Measurements from ENCODE around the gene CARMIL1.

Gene CARMIL1

DNA sequence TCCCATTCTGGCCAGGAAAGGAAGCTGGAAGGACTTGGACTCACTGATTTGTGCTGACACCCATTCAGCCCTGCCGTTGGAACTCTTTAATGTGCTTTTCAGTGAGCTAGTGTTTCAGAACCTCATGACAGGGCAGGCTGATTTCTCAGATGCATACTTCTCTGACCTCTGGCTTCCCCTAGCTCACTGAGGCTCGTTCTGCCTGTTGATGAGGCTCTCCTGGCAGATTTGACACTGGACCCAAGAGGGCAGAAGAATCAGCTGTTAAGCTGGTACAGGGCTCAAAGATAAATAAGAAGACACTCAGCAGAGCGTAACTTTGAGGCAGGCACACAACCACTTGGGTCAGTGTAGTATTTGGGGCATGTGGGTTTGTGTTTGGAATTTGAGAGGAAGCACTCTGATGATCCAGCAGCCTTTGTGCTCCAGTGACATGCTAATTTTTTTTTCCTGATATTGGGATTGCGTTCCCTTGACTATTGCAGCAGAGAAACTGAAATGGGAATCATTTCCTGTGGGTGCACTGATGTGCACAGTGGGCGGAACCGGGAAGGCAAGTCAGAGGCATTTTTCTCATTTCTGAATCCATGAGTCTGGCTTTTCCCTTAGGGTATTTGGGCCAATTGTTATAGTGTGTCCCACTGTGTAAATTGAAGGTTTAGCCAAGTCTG is 80.2 kb downstream of the CARMIL1 start:
- H3K27ac ChIP-seq (ENCODE audit: low read depth, low read length), result no peak overlapping the region
- no peak overlapping the region for H2AK5ac ChIP-seq (ENCODE audit: low read length)
- no peak overlapping the region for H4K91ac ChIP-seq (ENCODE audit: low read depth, low read length)
- H3K79me2 ChIP-seq (ENCODE audit: control insufficient read depth, insufficient read depth, low read length, poor library complexity), result no peaks in the 10 kb centered on the region
- no peak overlapping the region for H3K18ac ChIP-seq (ENCODE audit: low read length)
- H3K27me3 ChIP-seq (ENCODE audit: insufficient read depth, low read length), result no peaks in the 10 kb centered on the region
- H3K4me3 ChIP-seq (ENCODE audit: low read depth, low read length), result no peak overlapping the region
- no peak overlapping the region for H3K4me2 ChIP-seq (ENCODE audit: low read length)
- no CpG with 5 or more reads among the region's 6 CpGs for WGBS (ENCODE audit: extremely low coverage, insufficient coverage, insufficient read length)
- H2BK5ac ChIP-seq (ENCODE audit: low read depth, low read length, poor library complexity), result no peak overlapping the region
- H3K9me3 ChIP-seq (ENCODE audit: insufficient read depth, low read depth, low read length), result no peaks in the 10 kb centered on the region
- H2BK120ac ChIP-seq (ENCODE audit: insufficient read depth, low read length, poor library complexity), result no peak overlapping the region
- H2AFZ ChIP-seq (ENCODE audit: insufficient read depth, low read length, poor library complexity), result no peak overlapping the region
- H3K14ac ChIP-seq (ENCODE audit: low read length), result no peak overlapping the region
- no peak overlapping the region for H3K4ac ChIP-seq (ENCODE audit: low read depth, low read length)
- H3K23ac ChIP-seq (ENCODE audit: low read length), result no peak overlapping the region
- H2BK12ac ChIP-seq (ENCODE audit: low read length), result no peak overlapping the region
- DNase-seq, result peak; percentile 16 to 70
- H3K79me1 ChIP-seq (ENCODE audit: low read length), result no peaks in the 10 kb centered on the region
- no peaks in the 10 kb centered on the region for H3K36me3 ChIP-seq (ENCODE audit: control insufficient read depth in 1 of 2, insufficient read depth in 2 of 2, low read length in 2 of 2)
- peaks cover 7 to 9% of the 10 kb centered on the region in 2 experiments for H3K4me1 ChIP-seq (ENCODE audit: control insufficient read depth in 1 of 2, insufficient read depth in 2 of 2, low read length in 2 of 2)
- no peak overlapping the region for H4K12ac ChIP-seq (ENCODE audit: low read depth, low read length)
- no peak overlapping the region for H4K8ac ChIP-seq (ENCODE audit: low read depth, low read length)
- no peak overlapping the region for H3K9ac ChIP-seq (ENCODE audit: low read length)

- DNase-seq, result no peak
- Histone ChIP-seq H3K4me1 (ENCODE audit: control insufficient read depth in 1 of 2, insufficient read depth in 2 of 2, low read length in 2 of 2) (peaks cover 7 to 9% of the 10 kb centered on the region in 2 experiments), H4K12ac (ENCODE audit: low read depth, low read length) (no peak overlapping the region), H3K4ac (ENCODE audit: low read depth, low read length) (no peak overlapping the region), H3K23ac (ENCODE audit: low read length) (no peak overlapping the region), H4K8ac (ENCODE audit: low read depth, low read length) (no peak overlapping the region), H2BK12ac (ENCODE audit: low read length) (no peak overlapping the region), H3K9ac (ENCODE audit: low read length) (no peak overlapping the region), H3K79me2 (ENCODE audit: control insufficient read depth, insufficient read depth, low read length, poor library complexity) (no peaks in the 10 kb centered on the region), H3K4me2 (ENCODE audit: low read length) (no peak overlapping the region), H3K36me3 (ENCODE audit: control insufficient read depth in 1 of 2, insufficient read depth in 2 of 2, low read length in 2 of 2) (no peaks in the 10 kb centered on the region), H3K9me3 (ENCODE audit: insufficient read depth, low read depth, low read length) (no peaks in the 10 kb centered on the region), H2AK5ac (ENCODE audit: low read length) (no peak overlapping the region), H2BK120ac (ENCODE audit: insufficient read depth, low read length, poor library complexity) (no peak overlapping the region), H4K91ac (ENCODE audit: low read depth, low read length) (no peak overlapping the region), H3K14ac (ENCODE audit: low read length) (no peak overlapping the region), H2BK5ac (ENCODE audit: low read depth, low read length, poor library complexity) (no peak overlapping the region), H3K27ac (ENCODE audit: low read depth, low read length) (no peak overlapping the region), H3K4me3 (ENCODE audit: low read depth, low read length) (no peak overlapping the region), H3K79me1 (ENCODE audit: low read length) (no peaks in the 10 kb centered on the region), H2AFZ (ENCODE audit: insufficient read depth, low read length, poor library complexity) (no peak overlapping the region), H3K18ac (ENCODE audit: low read length) (no peak overlapping the region), H3K27me3 (ENCODE audit: insufficient read depth, low read length) (no peaks in the 10 kb centered on the region)
- no CpG with 5 or more reads among the region's 2 CpGs for WGBS (ENCODE audit: extremely low coverage, insufficient coverage, insufficient read length)
These were observed 80.7 kb downstream of the CARMIL1 start for GRCh38 chr6:25359891-25360290.

DNA sequence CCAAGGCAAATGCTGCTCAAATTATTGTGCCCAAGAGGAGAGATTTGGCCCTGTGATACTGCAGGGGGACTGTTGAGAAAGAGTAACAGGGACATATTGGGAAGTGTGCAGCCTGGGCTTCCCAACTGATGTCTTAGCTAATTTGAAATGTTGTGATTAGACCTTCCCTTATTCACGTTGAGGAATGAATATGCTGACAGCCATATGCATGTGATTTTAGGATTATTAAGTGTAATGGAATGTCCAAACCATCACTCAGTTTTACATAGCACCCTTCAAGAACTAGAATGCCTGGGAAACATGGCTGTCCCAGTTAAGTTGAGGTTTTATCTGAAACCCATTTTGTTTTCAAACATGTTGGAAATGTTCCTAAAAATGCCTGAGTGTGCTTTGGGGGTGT is 81.4 kb downstream of the CARMIL1 start:
- Histone ChIP-seq H2AK5ac (ENCODE audit: low read length) (no peak overlapping the region), H3K79me2 (ENCODE audit: control insufficient read depth, insufficient read depth, low read length, poor library complexity) (no peaks in the 10 kb centered on the region), H2BK120ac (ENCODE audit: insufficient read depth, low read length, poor library complexity) (no peak overlapping the region), H3K4me3 (ENCODE audit: low read depth, low read length) (no peak overlapping the region), H3K4ac (ENCODE audit: low read depth, low read length) (no peak overlapping the region), H4K12ac (ENCODE audit: low read depth, low read length) (no peak overlapping the region), H3K9me3 (ENCODE audit: insufficient read depth, low read depth, low read length) (no peaks in the 10 kb centered on the region), H3K9ac (ENCODE audit: low read length) (no peak overlapping the region), H3K27ac (ENCODE audit: low read depth, low read length) (no peak overlapping the region), H3K4me2 (ENCODE audit: low read length) (no peak overlapping the region), H3K27me3 (ENCODE audit: insufficient read depth, low read length) (no peaks in the 10 kb centered on the region), H2BK12ac (ENCODE audit: low read length) (no peak overlapping the region), H3K23ac (ENCODE audit: low read length) (no peak overlapping the region), H4K8ac (ENCODE audit: low read depth, low read length) (no peak overlapping the region), H3K18ac (ENCODE audit: low read length) (no peak overlapping the region), H2AFZ (ENCODE audit: insufficient read depth, low read length, poor library complexity) (no peak overlapping the region), H2BK5ac (ENCODE audit: low read depth, low read length, poor library complexity) (no peak overlapping the region), H4K91ac (ENCODE audit: low read depth, low read length) (no peak overlapping the region), H3K79me1 (ENCODE audit: low read length) (no peaks in the 10 kb centered on the region), H3K4me1 (ENCODE audit: control insufficient read depth in 1 of 2, insufficient read depth in 2 of 2, low read length in 2 of 2) (peaks cover 7 to 9% of the 10 kb centered on the region in 2 experiments), H3K14ac (ENCODE audit: low read length) (no peak overlapping the region), H3K36me3 (ENCODE audit: control insufficient read depth in 1 of 2, insufficient read depth in 2 of 2, low read length in 2 of 2) (no peaks in the 10 kb centered on the region)
- WGBS (ENCODE audit: extremely low coverage, insufficient coverage, insufficient read length), result no CpG with 5 or more reads among the region's 1 CpG
- DNase-seq, result no peak

DNA sequence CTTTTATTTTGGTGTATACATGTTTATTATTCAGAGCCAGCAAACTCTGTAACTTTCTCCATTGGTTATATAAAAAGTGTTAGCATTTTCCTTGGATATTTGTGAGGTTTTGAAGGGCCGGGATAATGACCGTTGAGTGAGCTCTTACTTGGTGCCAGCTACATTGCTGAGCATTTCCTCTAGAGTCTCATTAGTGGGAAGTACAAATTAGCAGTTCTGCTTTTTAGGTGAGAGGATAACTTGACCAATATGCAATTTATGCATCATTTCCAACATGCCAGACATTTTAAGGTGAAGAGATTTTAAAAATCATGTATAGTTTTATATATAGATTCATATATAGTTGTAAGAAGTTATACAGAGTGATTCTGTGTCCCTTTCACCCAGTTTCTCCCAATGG is 84.3 kb downstream of the CARMIL1 start:
- no peaks in the 10 kb centered on the region for H3K79me1 ChIP-seq (ENCODE audit: low read length)
- no peak overlapping the region for H2BK120ac ChIP-seq (ENCODE audit: insufficient read depth, low read length, poor library complexity)
- no peak overlapping the region for H2AFZ ChIP-seq (ENCODE audit: insufficient read depth, low read length, poor library complexity)
- H2BK5ac ChIP-seq (ENCODE audit: low read depth, low read length, poor library complexity), result no peak overlapping the region
- H3K4me2 ChIP-seq (ENCODE audit: low read length), result no peak overlapping the region
- no peaks in the 10 kb centered on the region for H3K27me3 ChIP-seq (ENCODE audit: insufficient read depth, low read length)
- DNase-seq, result no peak
- no peak overlapping the region for H3K18ac ChIP-seq (ENCODE audit: low read length)
- H3K4me1 ChIP-seq (ENCODE audit: control insufficient read depth in 1 of 2, insufficient read depth in 2 of 2, low read length in 2 of 2), result peaks cover 7 to 9% of the 10 kb centered on the region in 2 experiments
- H4K12ac ChIP-seq (ENCODE audit: low read depth, low read length), result no peak overlapping the region
- H2BK12ac ChIP-seq (ENCODE audit: low read length), result no peak overlapping the region
- peaks cover 3% of the 10 kb centered on the region for H3K79me2 ChIP-seq (ENCODE audit: control insufficient read depth, insufficient read depth, low read length, poor library complexity)
- H4K91ac ChIP-seq (ENCODE audit: low read depth, low read length), result no peak overlapping the region
- H3K9me3 ChIP-seq (ENCODE audit: insufficient read depth, low read depth, low read length), result no peaks in the 10 kb centered on the region
- H3K36me3 ChIP-seq (ENCODE audit: control insufficient read depth in 1 of 2, insufficient read depth in 2 of 2, low read length in 2 of 2), result no peaks in the 10 kb centered on the region
- H3K9ac ChIP-seq (ENCODE audit: low read length), result no peak overlapping the region
- H2AK5ac ChIP-seq (ENCODE audit: low read length), result no peak overlapping the region
- H3K14ac ChIP-seq (ENCODE audit: low read length), result no peak overlapping the region
- H3K4ac ChIP-seq (ENCODE audit: low read depth, low read length), result no peak overlapping the region
- H3K27ac ChIP-seq (ENCODE audit: low read depth, low read length), result no peak overlapping the region
- H3K23ac ChIP-seq (ENCODE audit: low read length), result no peak overlapping the region
- H3K4me3 ChIP-seq (ENCODE audit: low read depth, low read length), result no peak overlapping the region
- no CpG with 5 or more reads among the region's 2 CpGs for WGBS (ENCODE audit: extremely low coverage, insufficient coverage, insufficient read length)
- no peak overlapping the region for H4K8ac ChIP-seq (ENCODE audit: low read depth, low read length)
